NB4 (cell line): ENCODE data around the gene KSR2.

ENCODE experiments used
- CTCF ChIP-seq: IDR thresholded peaks from one replicate; pipeline ENCODE4 v1.5.1; 2012; ENCODE audit warnings: low read depth, low read length
- MYC ChIP-seq: IDR thresholded peaks from 2 replicates; pipeline ENCODE4 v1.6.1; 2011; ENCODE audit warnings: low read depth, low read length
- POLR2A ChIP-seq: IDR thresholded peaks from 2 replicates; pipeline ENCODE4 v1.6.1; 2011; ENCODE audit warnings: mild to moderate bottlenecking; ENCODE audit not compliant: insufficient read length; ENCODE audit errors: extremely low read depth

GRCh38 chr12:117718141-117718540 lies 250.6 kb downstream of the KSR2 start:
- TF ChIP-seq CTCF: no peak
- no peak for TF ChIP-seq POLR2A
- no peak for TF ChIP-seq MYC
